SK-N-SH treated with all-trans-retinoic acid at 6 μM for 48 hours (cell line): ENCODE data around the gene CCER1.
A peak's percentile ranks its signal among the peaks of the same experiment; 100 is the strongest.

Experiments
- ATAC-seq: fragments of 200-7000 bp; cut with Tn5 transposase; 3 replicates; pipeline ENCODE4 v1.9.1; 2020; ENCODE audit warnings: mild to moderate bottlenecking, moderate library complexity
- ARNTL ChIP-seq: fragments of 450-650 bp; formaldehyde crosslinking; IDR thresholded peaks from 2 replicates; pipeline ENCODE4 v1.5.0; 2020; ENCODE audit warnings: low read depth, mild to moderate bottlenecking, moderate library complexity, borderline replicate concordance
- BACH2 ChIP-seq: fragments of 250-450 bp; sonication (Bioruptor Pico); IDR thresholded peaks from 2 replicates; pipeline ENCODE4 v1.9.0; 2021; ENCODE audit warnings: mild to moderate bottlenecking, borderline replicate concordance
- ESRRG ChIP-seq: fragments of 250-450 bp; sonication (Bioruptor Pico); IDR thresholded peaks from 2 replicates; pipeline ENCODE4 v1.6.1; 2021; ENCODE audit warnings: mild to moderate bottlenecking
- GLIS3 ChIP-seq: fragments of 250-450 bp; sonication (Bioruptor Pico); IDR thresholded peaks from 2 replicates; pipeline ENCODE4 v1.5.0; 2020; ENCODE audit warnings: mild to moderate bottlenecking, moderate library complexity
- ISL1 ChIP-seq: fragments of 250-450 bp; sonication (Bioruptor Pico); IDR thresholded peaks from 2 replicates; pipeline ENCODE4 v2.1.2; 2022; ENCODE audit warnings: mild to moderate bottlenecking, moderate library complexity
- PATZ1 ChIP-seq: fragments of 250-450 bp; sonication (Bioruptor Pico); IDR thresholded peaks from 2 replicates; pipeline ENCODE4 v1.8.0; 2020; ENCODE audit warnings: mild to moderate bottlenecking, moderate library complexity, borderline replicate concordance
- PPARA ChIP-seq: fragments of 250-450 bp; sonication (Bioruptor Pico); IDR thresholded peaks from 2 replicates; pipeline ENCODE4 v1.5.0; 2020; ENCODE audit warnings: mild to moderate bottlenecking, borderline replicate concordance
- RARB ChIP-seq: fragments of 250-450 bp; sonication (Bioruptor Pico); IDR thresholded peaks from 2 replicates; pipeline ENCODE4 v1.8.0; 2021; ENCODE audit warnings: mild to moderate bottlenecking, moderate library complexity
- SNAI2 ChIP-seq: fragments of 250-450 bp; sonication (Bioruptor Pico); IDR thresholded peaks from 2 replicates; pipeline ENCODE4 v1.5.0; 2020; ENCODE audit warnings: mild to moderate bottlenecking, moderate library complexity
- ZFP3 ChIP-seq: fragments of 250-450 bp; sonication (Bioruptor Pico); IDR thresholded peaks from 2 replicates; pipeline ENCODE4 v1.5.0; 2020; ENCODE audit warnings: mild to moderate bottlenecking, moderate library complexity
- ZFP30 ChIP-seq: fragments of 450-650 bp; formaldehyde crosslinking; IDR thresholded peaks from 2 replicates; pipeline ENCODE4 v1.5.0; 2022; ENCODE audit warnings: mild to moderate bottlenecking, moderate library complexity
- ZNF70 ChIP-seq: fragments of 450-650 bp; formaldehyde crosslinking; IDR thresholded peaks from 2 replicates; pipeline ENCODE4 v1.5.0; 2020; ENCODE audit warnings: mild to moderate bottlenecking, moderate library complexity
- TF ChIP-seq, protein P1 (sequence below): fragments of 250-450 bp; sonication (Bioruptor Pico); IDR thresholded peaks from 2 replicates; pipeline ENCODE4 v1.5.0; 2020; ENCODE audit warnings: mild to moderate bottlenecking, moderate library complexity
- TF ChIP-seq, protein P2 (sequence below): fragments of 250-450 bp; sonication (Bioruptor Pico); IDR thresholded peaks from 2 replicates; pipeline ENCODE4 v1.5.1; 2021; ENCODE audit warnings: mild to moderate bottlenecking, moderate library complexity
- TF ChIP-seq, protein P3 (sequence below): fragments of 250-450 bp; sonication (Bioruptor Pico); IDR thresholded peaks from 2 replicates; pipeline ENCODE4 v1.8.0; 2021; ENCODE audit warnings: low read depth, mild to moderate bottlenecking, moderate library complexity, borderline replicate concordance
- TF ChIP-seq, protein P4 (sequence below): fragments of 250-450 bp; sonication (Bioruptor Pico); IDR thresholded peaks from 2 replicates; pipeline ENCODE4 v1.5.1; 2020; ENCODE audit warnings: low read depth, mild to moderate bottlenecking, moderate library complexity

CCER1 gene

DNA sequence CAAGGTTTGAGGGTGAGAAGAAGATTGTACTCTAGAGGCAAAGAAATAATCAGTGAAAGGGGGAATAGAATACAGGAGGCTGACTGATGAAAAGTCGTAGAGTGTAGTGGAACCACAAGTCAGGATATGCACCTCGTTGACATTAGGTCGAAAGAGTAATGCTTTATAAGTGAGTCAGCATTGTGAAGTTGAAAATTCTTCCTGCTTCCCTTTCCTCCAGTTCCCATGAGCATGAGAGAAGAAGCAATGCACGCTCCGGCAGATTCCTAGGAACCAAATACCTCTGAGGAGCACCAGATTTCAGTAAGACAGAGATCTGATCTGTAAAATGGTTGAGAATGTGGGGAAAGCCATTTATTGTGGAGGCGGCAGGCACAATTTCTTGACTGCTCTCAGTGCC lies 16.5 kb downstream of the CCER1 start:
- TF ChIP-seq PATZ1 (CRISPR knock-in tag) (no peak), SNAI2 (CRISPR knock-in tag) (no peak), GLIS3 (CRISPR knock-in tag) (no peak), BACH2 (no peak), RARB (CRISPR knock-in tag) (no peak), ISL1 (no peak), ZNF70 (CRISPR knock-in tag) (no peak), ZFP3 (no peak), ARNTL (CRISPR knock-in tag) (no peak), ZFP30 (CRISPR knock-in tag) (no peak)
- TF ChIP-seq, protein P1, sequence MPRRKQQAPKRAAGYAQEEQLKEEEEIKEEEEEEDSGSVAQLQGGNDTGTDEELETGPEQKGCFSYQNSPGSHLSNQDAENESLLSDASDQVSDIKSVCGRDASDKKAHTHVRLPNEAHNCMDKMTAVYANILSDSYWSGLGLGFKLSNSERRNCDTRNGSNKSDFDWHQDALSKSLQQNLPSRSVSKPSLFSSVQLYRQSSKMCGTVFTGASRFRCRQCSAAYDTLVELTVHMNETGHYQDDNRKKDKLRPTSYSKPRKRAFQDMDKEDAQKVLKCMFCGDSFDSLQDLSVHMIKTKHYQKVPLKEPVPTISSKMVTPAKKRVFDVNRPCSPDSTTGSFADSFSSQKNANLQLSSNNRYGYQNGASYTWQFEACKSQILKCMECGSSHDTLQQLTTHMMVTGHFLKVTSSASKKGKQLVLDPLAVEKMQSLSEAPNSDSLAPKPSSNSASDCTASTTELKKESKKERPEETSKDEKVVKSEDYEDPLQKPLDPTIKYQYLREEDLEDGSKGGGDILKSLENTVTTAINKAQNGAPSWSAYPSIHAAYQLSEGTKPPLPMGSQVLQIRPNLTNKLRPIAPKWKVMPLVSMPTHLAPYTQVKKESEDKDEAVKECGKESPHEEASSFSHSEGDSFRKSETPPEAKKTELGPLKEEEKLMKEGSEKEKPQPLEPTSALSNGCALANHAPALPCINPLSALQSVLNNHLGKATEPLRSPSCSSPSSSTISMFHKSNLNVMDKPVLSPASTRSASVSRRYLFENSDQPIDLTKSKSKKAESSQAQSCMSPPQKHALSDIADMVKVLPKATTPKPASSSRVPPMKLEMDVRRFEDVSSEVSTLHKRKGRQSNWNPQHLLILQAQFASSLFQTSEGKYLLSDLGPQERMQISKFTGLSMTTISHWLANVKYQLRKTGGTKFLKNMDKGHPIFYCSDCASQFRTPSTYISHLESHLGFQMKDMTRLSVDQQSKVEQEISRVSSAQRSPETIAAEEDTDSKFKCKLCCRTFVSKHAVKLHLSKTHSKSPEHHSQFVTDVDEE (CRISPR knock-in tag), result no peak
- TF ChIP-seq, protein P2, sequence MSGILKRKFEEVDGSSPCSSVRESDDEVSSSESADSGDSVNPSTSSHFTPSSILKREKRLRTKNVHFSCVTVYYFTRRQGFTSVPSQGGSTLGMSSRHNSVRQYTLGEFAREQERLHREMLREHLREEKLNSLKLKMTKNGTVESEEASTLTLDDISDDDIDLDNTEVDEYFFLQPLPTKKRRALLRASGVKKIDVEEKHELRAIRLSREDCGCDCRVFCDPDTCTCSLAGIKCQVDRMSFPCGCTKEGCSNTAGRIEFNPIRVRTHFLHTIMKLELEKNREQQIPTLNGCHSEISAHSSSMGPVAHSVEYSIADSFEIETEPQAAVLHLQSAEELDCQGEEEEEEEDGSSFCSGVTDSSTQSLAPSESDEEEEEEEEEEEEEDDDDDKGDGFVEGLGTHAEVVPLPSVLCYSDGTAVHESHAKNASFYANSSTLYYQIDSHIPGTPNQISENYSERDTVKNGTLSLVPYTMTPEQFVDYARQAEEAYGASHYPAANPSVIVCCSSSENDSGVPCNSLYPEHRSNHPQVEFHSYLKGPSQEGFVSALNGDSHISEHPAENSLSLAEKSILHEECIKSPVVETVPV (CRISPR knock-in tag), result no peak
- peak; percentile 63 for ATAC-seq

DNA sequence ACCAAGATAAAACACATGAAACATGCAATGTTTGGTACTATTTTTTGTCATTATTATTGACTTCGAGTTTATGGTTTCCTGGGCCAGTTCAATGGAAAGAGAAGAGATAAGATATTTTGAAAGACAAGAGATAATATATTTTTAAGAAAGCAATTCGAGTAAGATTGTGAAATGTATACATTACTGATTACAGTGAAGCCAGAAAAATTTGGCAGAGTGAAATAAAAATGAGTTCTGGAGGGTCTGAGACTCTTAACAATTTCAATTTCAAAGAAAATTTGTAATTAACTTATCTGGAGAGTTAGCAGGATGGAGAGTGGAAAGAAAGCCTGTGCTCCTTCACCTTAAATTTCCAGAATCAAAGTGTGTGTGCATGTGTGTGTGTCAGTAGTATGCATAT lies 17.3 kb downstream of the CCER1 start:
- no peak for ATAC-seq
- TF ChIP-seq, protein P1 (CRISPR knock-in tag), result no peak
- TF ChIP-seq, protein P2 (CRISPR knock-in tag), result no peak
- TF ChIP-seq PPARA (CRISPR knock-in tag) (no peak), ESRRG (CRISPR knock-in tag) (no peak), BACH2 (no peak)
- TF ChIP-seq, protein P3, sequence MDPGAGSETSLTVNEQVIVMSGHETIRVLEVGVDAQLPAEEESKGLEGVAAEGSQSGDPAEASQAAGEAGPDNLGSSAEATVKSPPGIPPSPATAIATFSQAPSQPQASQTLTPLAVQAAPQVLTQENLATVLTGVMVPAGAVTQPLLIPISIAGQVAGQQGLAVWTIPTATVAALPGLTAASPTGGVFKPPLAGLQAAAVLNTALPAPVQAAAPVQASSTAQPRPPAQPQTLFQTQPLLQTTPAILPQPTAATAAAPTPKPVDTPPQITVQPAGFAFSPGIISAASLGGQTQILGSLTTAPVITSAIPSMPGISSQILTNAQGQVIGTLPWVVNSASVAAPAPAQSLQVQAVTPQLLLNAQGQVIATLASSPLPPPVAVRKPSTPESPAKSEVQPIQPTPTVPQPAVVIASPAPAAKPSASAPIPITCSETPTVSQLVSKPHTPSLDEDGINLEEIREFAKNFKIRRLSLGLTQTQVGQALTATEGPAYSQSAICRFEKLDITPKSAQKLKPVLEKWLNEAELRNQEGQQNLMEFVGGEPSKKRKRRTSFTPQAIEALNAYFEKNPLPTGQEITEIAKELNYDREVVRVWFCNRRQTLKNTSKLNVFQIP (CRISPR knock-in tag), result no peak
- TF ChIP-seq, protein P4, sequence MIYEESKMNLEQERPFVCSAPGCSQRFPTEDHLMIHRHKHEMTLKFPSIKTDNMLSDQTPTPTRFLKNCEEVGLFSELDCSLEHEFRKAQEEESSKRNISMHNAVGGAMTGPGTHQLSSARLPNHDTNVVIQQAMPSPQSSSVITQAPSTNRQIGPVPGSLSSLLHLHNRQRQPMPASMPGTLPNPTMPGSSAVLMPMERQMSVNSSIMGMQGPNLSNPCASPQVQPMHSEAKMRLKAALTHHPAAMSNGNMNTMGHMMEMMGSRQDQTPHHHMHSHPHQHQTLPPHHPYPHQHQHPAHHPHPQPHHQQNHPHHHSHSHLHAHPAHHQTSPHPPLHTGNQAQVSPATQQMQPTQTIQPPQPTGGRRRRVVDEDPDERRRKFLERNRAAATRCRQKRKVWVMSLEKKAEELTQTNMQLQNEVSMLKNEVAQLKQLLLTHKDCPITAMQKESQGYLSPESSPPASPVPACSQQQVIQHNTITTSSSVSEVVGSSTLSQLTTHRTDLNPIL (CRISPR knock-in tag), result no peak
